Activated naive CD4-positive, alpha-beta T cell treated with anti-CD3 and anti-CD28 coated beads, Interleukin-2, amount 50 U/mL, for 16 hours (primary cell): ENCODE measurements around the gene WARS2.
"Not testable (repeated sequence)": the region's sequence is repeated elsewhere in the genome, so short reads cannot be mapped to it uniquely, and the experiment has no call there.

Source experiments
- DNase-seq: peaks from one replicate; pipeline ENCODE4 v3.0.0-alpha.2; 2020

The WARS2 gene

GRCh38 chr1:119136401-119136800, 4.1 kb downstream of the WARS2 start:
- no peak for DNase-seq

GRCh38 chr1:119133987-119134386, 6.5 kb downstream of the WARS2 start:
- no peak for DNase-seq

GRCh38 chr1:119132179-119132578, 8.3 kb downstream of the WARS2 start:
- no peak for DNase-seq

- no peak for DNase-seq
These were observed 14.6 kb downstream of the WARS2 start for GRCh38 chr1:119125874-119126273.

- no peak for DNase-seq
These were observed 15.7 kb downstream of the WARS2 start for GRCh38 chr1:119124764-119125163.

- not testable (repeated sequence) for DNase-seq
These were observed 18.6 kb downstream of the WARS2 start for GRCh38 chr1:119121872-119122271.

- DNase-seq: no peak
These were observed 23.7 kb downstream of the WARS2 start for GRCh38 chr1:119116725-119117124.

GRCh38 chr1:119115736-119116135, 24.7 kb downstream of the WARS2 start:
- DNase-seq: no peak

GRCh38 chr1:119115311-119115710, 25.1 kb downstream of the WARS2 start:
- DNase-seq: no peak

- DNase-seq: no peak
These were observed 25.7 kb downstream of the WARS2 start for GRCh38 chr1:119114786-119115185.

GRCh38 chr1:119112791-119113190, 27.7 kb downstream of the WARS2 start:
- no peak for DNase-seq

- DNase-seq: no peak
These were observed 28.2 kb downstream of the WARS2 start for GRCh38 chr1:119112244-119112643.

- DNase-seq: no peak
These were observed 31.5 kb downstream of the WARS2 start for GRCh38 chr1:119108988-119109387.

GRCh38 chr1:119103764-119104163, 36.7 kb downstream of the WARS2 start:
- no peak for DNase-seq

GRCh38 chr1:119102051-119102450, 38.4 kb downstream of the WARS2 start:
- DNase-seq: no peak

- no peak for DNase-seq
These were observed 38.9 kb downstream of the WARS2 start for GRCh38 chr1:119101563-119101962.

GRCh38 chr1:119099775-119100174, 40.7 kb downstream of the WARS2 start:
- DNase-seq: no peak

GRCh38 chr1:119097380-119097779, 43.1 kb downstream of the WARS2 start:
- DNase-seq: no peak

GRCh38 chr1:119093721-119094120, 46.7 kb downstream of the WARS2 start:
- DNase-seq: no peak

GRCh38 chr1:119091618-119092017, 48.8 kb downstream of the WARS2 start:
- DNase-seq: no peak

GRCh38 chr1:119090250-119090649, 50.2 kb downstream of the WARS2 start:
- no peak for DNase-seq

- DNase-seq: no peak
These were observed 53.6 kb downstream of the WARS2 start for GRCh38 chr1:119086830-119087229.

- DNase-seq: no peak
These were observed 55.7 kb downstream of the WARS2 start for GRCh38 chr1:119084798-119085197.

- no peak for DNase-seq
These were observed 56.5 kb downstream of the WARS2 start for GRCh38 chr1:119083980-119084379.

- DNase-seq: no peak
These were observed 57.0 kb downstream of the WARS2 start for GRCh38 chr1:119083479-119083878.

- no peak for DNase-seq
These were observed 58.8 kb downstream of the WARS2 start for GRCh38 chr1:119081700-119082099.
